H9 (cell line): ENCODE results near the gene FSTL4. TPM values are rescaled to one million over a fixed set of nuclear protein-coding genes. Genes with fewer than 3 reads are reported as not detected.

ENCODE experiments used
- DNase-seq: peaks from one replicate; pipeline ENCODE4 v3.0.0-alpha.2; 2017
- H2AFZ ChIP-seq: one replicate; pipeline ENCODE4 v1.6.1; 2013; ENCODE audit warnings: mild to moderate bottlenecking, low read length, control low read depth, moderate library complexity
- H2AK5ac ChIP-seq: 2 replicates; pipeline ENCODE4 v1.6.1; 2013; ENCODE audit warnings: low read length, control low read depth, mixed read lengths; ENCODE audit not compliant: insufficient read length
- H2BK120ac ChIP-seq: one replicate; pipeline ENCODE4 v1.6.1; 2013; ENCODE audit warnings: low read depth, mild to moderate bottlenecking, low read length, control low read depth, inconsistent platforms; ENCODE audit not compliant: poor library complexity, severe bottlenecking
- H2BK12ac ChIP-seq: 2 replicates; pipeline ENCODE4 v1.6.1; 2013; ENCODE audit warnings: low read length, control low read depth, mixed read lengths, low read depth; ENCODE audit not compliant: insufficient read length
- H2BK15ac ChIP-seq: 2 replicates; pipeline ENCODE4 v1.6.1; 2013; ENCODE audit warnings: low read depth, low read length, control low read depth
- H2BK20ac ChIP-seq: one replicate; pipeline ENCODE4 v1.6.1; 2013; ENCODE audit warnings: low read depth, mild to moderate bottlenecking, low read length, control low read depth, inconsistent platforms; ENCODE audit not compliant: poor library complexity, severe bottlenecking
- H2BK5ac ChIP-seq: 2 replicates; pipeline ENCODE4 v1.6.1; 2013; ENCODE audit warnings: low read length, control low read depth, mixed read lengths; ENCODE audit not compliant: insufficient read length
- H3K14ac ChIP-seq: 2 replicates; pipeline ENCODE4 v1.6.1; 2013; ENCODE audit warnings: low read length, control low read depth; ENCODE audit not compliant: insufficient read depth
- H3K18ac ChIP-seq: 2 replicates; pipeline ENCODE4 v1.6.1; 2013; ENCODE audit warnings: low read depth, mild to moderate bottlenecking, mixed read lengths, low read length, control low read depth; ENCODE audit not compliant: insufficient read length
- H3K23ac ChIP-seq: 2 replicates; pipeline ENCODE4 v1.6.1; 2013; ENCODE audit warnings: low read length, control low read depth, mixed read lengths, low read depth; ENCODE audit not compliant: insufficient read length
- H3K23me2 ChIP-seq: 2 replicates; pipeline ENCODE4 v1.6.1; 2013; ENCODE audit warnings: low read depth, mild to moderate bottlenecking, mixed read lengths, low read length, control low read depth; ENCODE audit not compliant: insufficient read length, poor library complexity, severe bottlenecking
- H3K27ac ChIP-seq: 2 replicates; pipeline ENCODE4 v1.5.1; 2013; ENCODE audit warnings: low read length, control low read depth, mixed read lengths, low read depth; ENCODE audit not compliant: insufficient read length
- H3K27me3 ChIP-seq: 2 replicates; pipeline ENCODE4 v1.6.1; 2013; ENCODE audit warnings: low read length, control low read depth, inconsistent platforms; ENCODE audit not compliant: insufficient read depth
- H3K4ac ChIP-seq: 2 replicates; pipeline ENCODE4 v1.6.1; 2013; ENCODE audit warnings: low read depth, mild to moderate bottlenecking, control low read depth, inconsistent platforms, low read length, moderate library complexity
- H3K4me1 ChIP-seq: 2 replicates; pipeline ENCODE4 v1.6.1; 2013; ENCODE audit warnings: low read length, control low read depth, inconsistent platforms; ENCODE audit not compliant: insufficient read depth
- H3K4me2 ChIP-seq: 2 replicates; pipeline ENCODE4 v1.6.1; 2013; ENCODE audit warnings: low read length, control low read depth, mixed read lengths; ENCODE audit not compliant: insufficient read length, insufficient read depth
- H3K56ac ChIP-seq: 2 replicates; pipeline ENCODE4 v1.6.1; 2013; ENCODE audit warnings: low read depth, mild to moderate bottlenecking, mixed read lengths, low read length, control low read depth; ENCODE audit not compliant: insufficient read length
- H3K79me1 ChIP-seq: 2 replicates; pipeline ENCODE4 v1.6.1; 2013; ENCODE audit warnings: low read depth, mild to moderate bottlenecking, moderate library complexity, low read length, control low read depth, inconsistent platforms; ENCODE audit not compliant: insufficient read depth, poor library complexity, severe bottlenecking
- H3K79me2 ChIP-seq: 2 replicates; pipeline ENCODE4 v1.6.1; 2013; ENCODE audit warnings: low read length, control low read depth, inconsistent platforms; ENCODE audit not compliant: insufficient read depth
- H3K9ac ChIP-seq: 2 replicates; pipeline ENCODE4 v1.6.1; 2013; ENCODE audit warnings: low read length, control low read depth, mixed read lengths; ENCODE audit not compliant: insufficient read length; ENCODE audit errors: extremely low read depth
- H3K9me3 ChIP-seq: one replicate; pipeline ENCODE4 v1.6.1; 2013; ENCODE audit warnings: low read depth, low read length, inconsistent platforms; ENCODE audit not compliant: control insufficient read depth
- H3T11ph ChIP-seq: one replicate; pipeline ENCODE4 v1.6.1; 2013; ENCODE audit warnings: mild to moderate bottlenecking, low read length, control low read depth, inconsistent platforms
- H4K20me1 ChIP-seq: one replicate; pipeline ENCODE4 v1.6.1; 2013; ENCODE audit not compliant: control insufficient read depth, insufficient read length, insufficient read depth
- H4K5ac ChIP-seq: 2 replicates; pipeline ENCODE4 v1.6.1; 2013; ENCODE audit warnings: low read depth, mild to moderate bottlenecking, mixed read lengths, low read length, control low read depth; ENCODE audit not compliant: insufficient read length
- H4K8ac ChIP-seq: replicated peaks from 2 replicates; pipeline ENCODE4 v1.6.1; 2013; ENCODE audit warnings: low read length, control low read depth, mixed read lengths, low read depth; ENCODE audit not compliant: insufficient read length
- H4K91ac ChIP-seq: 2 replicates; pipeline ENCODE4 v1.6.1; 2013; ENCODE audit warnings: low read depth, mild to moderate bottlenecking, moderate library complexity, mixed read lengths, low read length, control low read depth; ENCODE audit not compliant: insufficient read length
- H3K27ac Mint-ChIP-seq, 3 experiments: 2 replicates in 2 of 3; 3 replicates in 1 of 3; pipeline ENCODE4 v1.8.0; 2020 to 2021; ENCODE audit warnings: mixed read lengths in 3 of 3, mild to moderate bottlenecking in 1 of 3, moderate library complexity in 1 of 3
- H3K27me3 Mint-ChIP-seq: 2 replicates; pipeline ENCODE4 v1.8.0; 2021; ENCODE audit warnings: low read depth, mild to moderate bottlenecking, moderate library complexity, mixed read lengths
- H3K36me3 Mint-ChIP-seq, 3 experiments: 2 replicates in 2 of 3; 3 replicates in 1 of 3; pipeline ENCODE4 v1.8.0; 2020 to 2021; ENCODE audit warnings: low read depth in 3 of 3, mixed read lengths in 3 of 3; ENCODE audit not compliant: insufficient read depth in 1 of 3
- H3K4me1 Mint-ChIP-seq, 2 experiments: 2 replicates each; pipeline ENCODE4 v1.8.0; 2020; ENCODE audit warnings: mixed read lengths in 2 of 2
- H3K4me3 Mint-ChIP-seq, 2 experiments: 2 replicates in 1 of 2; 3 replicates in 1 of 2; pipeline ENCODE4 v1.8.0; 2020 to 2021; ENCODE audit warnings: mild to moderate bottlenecking in 2 of 2, mixed read lengths in 2 of 2, moderate library complexity in 1 of 2
- H3K9me3 Mint-ChIP-seq, 2 experiments: 2 replicates in 1 of 2; 3 replicates in 1 of 2; pipeline ENCODE4 v1.8.0; 2020; ENCODE audit warnings: mild to moderate bottlenecking in 2 of 2, mixed read lengths in 2 of 2, moderate library complexity in 1 of 2
- CTCF ChIP-seq: fragments of 200-600 bp; sonication (generic); conservative IDR thresholded peaks from 3 replicates; pipeline ENCODE4 v1.8.0; 2021; ENCODE audit warnings: antibody characterized with exemption, mild to moderate bottlenecking
- WGBS: extraction: QIAGEN DNeasy Blood & Tissue Kit; methylation state at CpG from one replicate; pipeline ENCODE4 v1.1.7; 2013; ENCODE audit warnings: missing lambda C conversion rate, low lambda C conversion rate, mixed read lengths; ENCODE audit not compliant: insufficient read length; ENCODE audit errors: extremely low coverage; 5-methylcytosine and 5-hydroxymethylcytosine counted together
- total RNA-seq: library from RNA; stranded (reverse); gene quantifications from 2 replicates; pipeline ENCODE4 v1.2.1, GENCODE V29; 2021

FSTL4 gene
- total RNA-seq, 1 experiment from 2014 or later = 5.7 TPM

- WGBS = no CpG with 5 or more reads among the region's 4 CpGs
- no peak overlapping the region for H3K4me3 Mint-ChIP-seq
These were observed 31.0 kb upstream of the FSTL4 start for GRCh38 chr5:133643365-133643764.

More at GRCh38 chr5:133643365-133643764, 31.0 kb upstream of the FSTL4 start:
- Histone ChIP-seq H4K8ac (no peak overlapping the region), H4K20me1 (no peaks in the 10 kb centered on the region), H2BK12ac (no peak overlapping the region), H2AK5ac (no peak overlapping the region), H3K79me1 (no peaks in the 10 kb centered on the region), H2BK5ac (no peak overlapping the region), H3K23ac (no peak overlapping the region), H3K14ac (no peak overlapping the region), H3K4me1 (no peaks in the 10 kb centered on the region), H3K9me3 (no peaks in the 10 kb centered on the region), H3K27me3 (no peaks in the 10 kb centered on the region; the same call in 1 of the 2 replicates), H2AFZ (no peak overlapping the region), H3K4me2 (no peak overlapping the region), H3K9ac (no peak overlapping the region), H3T11ph (no peak overlapping the region), H2BK20ac (no peak overlapping the region), H3K4ac (no peak overlapping the region), H4K91ac (no peak overlapping the region), H3K18ac (no peak overlapping the region), H2BK15ac (no peak overlapping the region), H3K27ac (no peak overlapping the region), H3K56ac (no peak overlapping the region), H3K23me2 (no peaks in the 10 kb centered on the region), H3K79me2 (no peaks in the 10 kb centered on the region), H2BK120ac (no peak overlapping the region), H4K5ac (no peak overlapping the region)
- no peak for TF ChIP-seq CTCF
- H3K36me3 Mint-ChIP-seq = no peaks in the 10 kb centered on the region
- no peak overlapping the region; a peak in 1 of 7 replicates for H3K27ac Mint-ChIP-seq
- H3K4me1 Mint-ChIP-seq = 0 out of 4 replicates have a peak, but pooled peaks cover 0 to 2% of the 10 kb centered on the region in 2 experiments
- DNase-seq = no peak
- no peaks in the 10 kb centered on the region for H3K9me3 Mint-ChIP-seq
- H3K27me3 Mint-ChIP-seq = peaks cover 14% of the 10 kb centered on the region
